ENCODE measurements around the gene ARID4A.
"Not testable (repeated sequence)": the region's sequence is repeated elsewhere in the genome, so short reads cannot be mapped to it uniquely, and the experiment has no call there.

Gene ARID4A

DNA sequence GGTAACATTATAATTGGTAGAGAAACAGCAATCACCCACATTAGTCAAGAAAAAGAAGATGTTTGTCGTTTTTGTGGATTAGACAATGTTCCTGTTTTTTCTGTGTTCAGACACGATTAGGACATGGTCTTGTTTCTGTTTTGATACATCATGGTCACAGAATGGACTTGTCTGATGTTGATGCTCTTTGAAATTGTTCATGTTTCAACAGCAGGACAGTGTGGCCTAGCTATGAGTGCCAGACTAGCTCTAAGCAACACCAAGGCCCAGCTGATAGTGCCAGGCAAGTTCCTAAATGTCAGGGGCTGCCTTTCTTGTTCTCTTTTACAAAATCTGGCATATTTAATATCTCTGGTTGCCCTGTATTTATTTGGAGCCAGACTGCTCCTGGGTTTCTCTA, 56.5 kb downstream of the ARID4A start:
- TF ChIP-seq, protein P1, sequence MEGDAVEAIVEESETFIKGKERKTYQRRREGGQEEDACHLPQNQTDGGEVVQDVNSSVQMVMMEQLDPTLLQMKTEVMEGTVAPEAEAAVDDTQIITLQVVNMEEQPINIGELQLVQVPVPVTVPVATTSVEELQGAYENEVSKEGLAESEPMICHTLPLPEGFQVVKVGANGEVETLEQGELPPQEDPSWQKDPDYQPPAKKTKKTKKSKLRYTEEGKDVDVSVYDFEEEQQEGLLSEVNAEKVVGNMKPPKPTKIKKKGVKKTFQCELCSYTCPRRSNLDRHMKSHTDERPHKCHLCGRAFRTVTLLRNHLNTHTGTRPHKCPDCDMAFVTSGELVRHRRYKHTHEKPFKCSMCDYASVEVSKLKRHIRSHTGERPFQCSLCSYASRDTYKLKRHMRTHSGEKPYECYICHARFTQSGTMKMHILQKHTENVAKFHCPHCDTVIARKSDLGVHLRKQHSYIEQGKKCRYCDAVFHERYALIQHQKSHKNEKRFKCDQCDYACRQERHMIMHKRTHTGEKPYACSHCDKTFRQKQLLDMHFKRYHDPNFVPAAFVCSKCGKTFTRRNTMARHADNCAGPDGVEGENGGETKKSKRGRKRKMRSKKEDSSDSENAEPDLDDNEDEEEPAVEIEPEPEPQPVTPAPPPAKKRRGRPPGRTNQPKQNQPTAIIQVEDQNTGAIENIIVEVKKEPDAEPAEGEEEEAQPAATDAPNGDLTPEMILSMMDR (IDR thresholded peaks at IDR 0.05; ENCODE audit: low read depth, low read length, missing control alignments) = no peak
- Histone ChIP-seq H3K36me3 (replicated peaks) (peaks cover 10% of the 10 kb centered on the region), H3K27ac (no peak overlapping the region), H3K27me3 (replicated peaks) (no peaks in the 10 kb centered on the region), H3K4me3 (ENCODE audit: low read depth, low read length) (no peak overlapping the region)
- no peak for DNase-seq
- in situ Hi-C loops (cut with HindIII; ENCODE audit: low pct_ligation_motif_present, low sequenced_read_pairs) = no loop called here

DNA sequence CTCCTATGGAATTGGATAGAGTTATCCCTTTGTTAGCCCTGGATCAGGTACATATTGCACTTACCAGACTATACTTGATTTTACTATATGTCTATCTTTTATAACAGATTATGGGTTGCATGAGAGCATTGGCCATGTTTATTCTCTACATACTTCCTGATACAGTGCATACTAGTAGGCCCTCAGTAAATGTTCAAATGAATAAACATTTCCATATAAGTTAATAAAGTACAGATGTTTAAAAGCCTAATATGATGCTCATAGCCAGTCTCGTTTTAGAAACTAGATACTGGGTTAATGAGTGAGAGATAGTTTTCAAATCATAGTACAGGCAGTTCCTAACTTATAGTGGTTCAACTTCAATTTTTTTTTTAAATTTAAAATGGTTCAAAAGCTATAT, 57.9 kb downstream of the ARID4A start:
- H3K27ac ChIP-seq = no peak overlapping the region
- H3K27me3 ChIP-seq (replicated peaks) = no peaks in the 10 kb centered on the region
- H3K4me3 ChIP-seq (ENCODE audit: low read depth, low read length) = no peak overlapping the region
- in situ Hi-C loops (cut with HindIII; ENCODE audit: low pct_ligation_motif_present, low sequenced_read_pairs) = no loop called here
- TF ChIP-seq, protein P1 (IDR thresholded peaks at IDR 0.05; ENCODE audit: low read depth, low read length, missing control alignments) = no peak
- no peak for DNase-seq
- H3K36me3 ChIP-seq (replicated peaks) = peaks cover 12% of the 10 kb centered on the region

DNA sequence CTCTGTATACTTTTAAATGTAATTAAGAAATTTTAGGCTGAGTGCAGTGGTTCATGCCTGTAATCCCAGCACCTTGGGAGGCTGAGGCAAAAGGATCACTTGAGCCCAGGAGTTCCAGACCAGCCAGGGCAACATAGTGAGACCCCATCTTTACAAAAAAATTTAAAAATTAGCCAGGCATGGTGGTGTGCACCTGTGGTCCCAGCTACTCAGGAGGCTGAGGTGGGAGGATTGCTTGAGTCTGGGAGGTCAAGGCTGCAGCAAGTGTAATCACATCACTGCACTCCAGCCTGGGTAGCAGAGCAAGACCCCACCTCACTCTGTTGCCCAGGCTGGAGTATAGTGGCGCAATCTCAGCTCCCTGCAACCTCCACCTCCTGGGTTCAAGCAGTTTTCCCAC, 63.9 kb downstream of the ARID4A start:
- H3K27ac ChIP-seq; H3K27me3 ChIP-seq (replicated peaks); DNase-seq; H3K4me3 ChIP-seq (ENCODE audit: low read depth, low read length); in situ Hi-C loops (cut with HindIII; ENCODE audit: low pct_ligation_motif_present, low sequenced_read_pairs): not testable (repeated sequence)
- peaks cover 26% of the 10 kb centered on the region for H3K36me3 ChIP-seq (replicated peaks)

DNA sequence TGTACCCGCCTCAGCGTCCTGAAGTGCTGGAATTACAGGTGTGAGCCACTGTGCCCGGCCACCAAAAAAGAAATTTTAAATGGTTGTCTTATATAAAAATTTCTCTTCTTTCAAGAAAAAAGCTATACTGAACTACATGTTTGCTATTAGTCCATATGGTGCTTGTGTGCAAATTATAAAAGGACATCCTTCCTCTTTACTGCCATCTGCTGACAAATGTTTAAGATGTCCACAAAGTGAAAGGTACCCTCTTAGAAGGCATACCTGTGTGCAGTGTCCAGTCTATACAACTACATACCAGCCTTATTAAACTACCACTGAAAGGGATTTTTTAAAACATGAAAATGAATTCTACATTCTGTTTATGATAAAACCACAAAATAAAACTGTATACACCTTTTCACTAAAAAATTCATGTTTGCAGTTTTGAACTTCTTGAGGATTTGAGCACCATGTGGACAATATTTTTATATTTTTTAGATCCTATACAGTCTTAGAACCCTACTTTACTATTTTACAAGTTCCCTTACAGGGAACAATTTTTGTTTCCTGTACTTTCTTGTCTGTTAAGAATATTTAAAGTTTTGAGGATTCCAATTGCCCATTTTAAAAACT, 64.5 kb downstream of the ARID4A start:
- DNase-seq = no peak
- Histone ChIP-seq H3K4me3 (ENCODE audit: low read depth, low read length) (no peak overlapping the region), H3K27ac (no peak overlapping the region), H3K27me3 (replicated peaks) (no peaks in the 10 kb centered on the region), H3K36me3 (replicated peaks) (peaks cover 31% of the 10 kb centered on the region)
- in situ Hi-C loops (cut with HindIII; ENCODE audit: low pct_ligation_motif_present, low sequenced_read_pairs) = no loop called here
- TF ChIP-seq, protein P1 (IDR thresholded peaks at IDR 0.05; ENCODE audit: low read depth, low read length, missing control alignments) = peak; percentile 33

DNA sequence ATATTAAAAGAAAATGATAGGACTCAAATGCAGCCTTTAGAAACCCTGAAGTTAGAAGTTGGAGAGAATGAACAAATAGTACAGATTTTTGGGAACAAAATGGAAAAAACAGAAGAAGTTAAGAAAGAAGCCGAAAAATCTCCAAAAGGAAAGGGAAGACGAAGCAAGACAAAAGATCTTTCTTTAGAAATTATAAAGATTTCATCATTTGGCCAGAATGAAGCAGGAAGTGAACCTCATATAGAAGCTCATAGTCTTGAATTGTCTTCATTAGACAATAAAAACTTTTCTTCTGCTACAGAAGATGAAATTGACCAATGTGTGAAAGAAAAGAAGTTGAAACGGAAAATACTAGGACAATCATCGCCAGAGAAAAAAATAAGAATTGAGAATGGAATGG, 66.0 kb downstream of the ARID4A start:
- no peak overlapping the region for H3K27ac ChIP-seq
- TF ChIP-seq, protein P1 (IDR thresholded peaks at IDR 0.05; ENCODE audit: low read depth, low read length, missing control alignments) = no peak
- H3K27me3 ChIP-seq (replicated peaks) = no peaks in the 10 kb centered on the region
- H3K4me3 ChIP-seq (ENCODE audit: low read depth, low read length) = no peak overlapping the region
- DNase-seq = no peak
- H3K36me3 ChIP-seq (replicated peaks) = peaks cover 29% of the 10 kb centered on the region
- in situ Hi-C loops (cut with HindIII; ENCODE audit: low pct_ligation_motif_present, low sequenced_read_pairs) = no loop called here

DNA sequence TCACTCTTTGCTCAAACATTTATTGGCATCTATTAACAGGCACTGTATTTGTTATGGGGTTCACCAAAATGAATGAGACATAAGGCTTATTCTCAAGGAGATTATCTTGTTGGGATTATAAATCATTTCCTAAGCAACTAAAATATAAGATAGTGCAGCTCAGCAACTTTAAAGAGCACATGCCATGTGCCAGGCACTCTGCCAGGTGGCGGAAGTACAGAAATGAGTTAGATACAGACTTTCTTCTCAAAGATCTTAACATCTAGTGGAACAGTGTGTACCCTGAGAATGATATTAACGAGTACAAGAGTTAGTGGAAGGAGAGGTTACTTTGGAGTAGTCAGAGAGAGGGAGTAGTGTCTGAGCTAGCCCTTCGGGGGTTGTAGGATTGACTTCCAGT, 68.9 kb downstream of the ARID4A start:
- Histone ChIP-seq H3K4me3 (ENCODE audit: low read depth, low read length) (no peak overlapping the region), H3K27me3 (replicated peaks) (no peaks in the 10 kb centered on the region), H3K27ac (no peak overlapping the region), H3K36me3 (replicated peaks) (peaks cover 29% of the 10 kb centered on the region)
- DNase-seq = no peak
- in situ Hi-C loops (cut with HindIII; ENCODE audit: low pct_ligation_motif_present, low sequenced_read_pairs) = no loop called here
- TF ChIP-seq, protein P1 (IDR thresholded peaks at IDR 0.05; ENCODE audit: low read depth, low read length, missing control alignments) = no peak

All from brain microvascular endothelial cell (primary cell).